ENCODE results near the gene PAX4. TPM values are rescaled to one million over a fixed set of nuclear protein-coding genes. Genes with fewer than 3 reads are reported as not detected.

Gene PAX4
- total RNA-seq, 1 donor from 2014 or later: 23.6 TPM

DNA sequence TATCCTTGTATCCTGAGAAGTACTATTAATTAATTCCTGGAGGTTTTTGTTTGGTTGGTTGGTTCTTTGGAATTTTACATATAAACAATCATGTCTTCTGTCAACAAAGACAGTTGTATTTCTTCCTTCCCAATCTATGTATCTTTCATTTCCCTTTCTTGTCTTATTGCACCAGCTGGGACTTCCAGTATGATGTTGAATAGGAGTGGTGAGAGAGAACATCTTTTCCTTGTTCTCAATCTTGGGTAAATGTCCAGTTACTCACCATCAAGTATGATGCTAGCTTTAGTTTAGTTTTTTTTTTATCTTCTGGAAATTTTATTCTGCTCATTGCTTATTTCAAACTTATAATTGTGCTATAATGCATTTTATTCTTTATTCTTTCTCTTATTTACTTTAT is 7.4 kb upstream of the PAX4 start:
- H3K4me1 Mint-ChIP-seq (ENCODE audit: low read depth): peaks cover 3% of the 10 kb centered on the region

GRCh38 chr7:127620406-127621233 is 2.7 kb upstream of the PAX4 start:
- no peak for TF ChIP-seq CTCF (IDR thresholded peaks at IDR 0.05; ENCODE audit: unreplicated experiment)
- Mint-ChIP-seq H3K4me3 (ENCODE audit: low read depth) (peak overlapping the region; percentile 61), H3K27me3 (peaks cover 75% of the 10 kb centered on the region), H3K9me3 (ENCODE audit: low read depth) (peaks cover 3% of the 10 kb centered on the region), H3K36me3 (ENCODE audit: insufficient read depth) (no peaks in the 10 kb centered on the region), H3K27ac (no peak overlapping the region), H3K4me1 (ENCODE audit: low read depth) (peaks cover 5% of the 10 kb centered on the region)
- no peak for DNase-seq (ENCODE audit: low spot score, unreplicated experiment)

More for the DNA sequence above, 7.4 kb upstream of the PAX4 start:
- DNase-seq (ENCODE audit: low spot score, unreplicated experiment): no peak
- Mint-ChIP-seq H3K36me3 (ENCODE audit: insufficient read depth) (no peaks in the 10 kb centered on the region), H3K4me3 (ENCODE audit: low read depth) (no peak overlapping the region), H3K27me3 (peaks cover 32% of the 10 kb centered on the region), H3K9me3 (ENCODE audit: low read depth) (peaks cover 3% of the 10 kb centered on the region), H3K27ac (no peak overlapping the region)
- no peak for TF ChIP-seq CTCF (IDR thresholded peaks at IDR 0.05; ENCODE audit: unreplicated experiment)

DNA sequence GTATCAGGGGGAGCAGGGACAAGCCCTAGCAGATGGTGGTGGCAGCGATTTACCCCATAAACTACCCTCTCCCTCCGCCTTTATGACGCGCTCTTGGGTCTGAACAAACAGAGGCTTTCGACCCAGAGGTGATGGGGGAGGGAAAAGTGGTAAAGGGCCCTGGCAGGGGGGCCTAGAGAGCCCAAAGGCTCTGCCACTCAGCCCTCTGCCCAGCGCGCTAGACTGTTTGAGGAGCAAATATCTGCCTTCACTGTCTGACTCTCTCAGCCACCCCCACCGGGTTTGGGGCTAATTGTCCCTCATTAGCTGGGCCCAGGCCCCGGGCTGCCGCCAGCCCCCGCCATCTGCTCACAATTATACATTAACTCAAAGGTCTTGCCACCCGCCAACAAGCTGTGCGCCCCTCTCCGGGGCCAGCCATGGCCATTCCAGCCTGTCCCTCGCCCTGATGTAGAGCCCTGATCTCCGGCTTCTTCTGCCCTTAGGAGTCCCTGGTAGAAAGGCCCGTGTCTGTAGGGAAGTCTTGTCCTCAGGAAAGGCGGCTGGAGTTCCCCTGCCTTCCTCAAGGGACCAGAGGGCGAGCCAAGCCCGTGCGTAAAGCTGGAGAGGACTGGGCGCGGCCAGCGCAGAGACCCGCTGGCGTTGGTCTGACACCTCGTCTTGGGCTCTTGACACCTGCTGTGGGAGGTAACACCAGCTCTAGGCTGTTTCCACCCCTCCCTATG is 1.9 kb upstream of the PAX4 start:
- Mint-ChIP-seq H3K27me3 (peaks cover 78% of the 10 kb centered on the region), H3K4me3 (ENCODE audit: low read depth) (peak overlapping the region; percentile 61), H3K4me1 (ENCODE audit: low read depth) (peaks cover 5% of the 10 kb centered on the region), H3K9me3 (ENCODE audit: low read depth) (peaks cover 3% of the 10 kb centered on the region), H3K27ac (peak overlapping the region; percentile 73), H3K36me3 (ENCODE audit: insufficient read depth) (no peaks in the 10 kb centered on the region)
- no peak for DNase-seq (ENCODE audit: low spot score, unreplicated experiment)
- TF ChIP-seq CTCF (IDR thresholded peaks at IDR 0.05; ENCODE audit: unreplicated experiment): no peak

- H3K4me1 Mint-ChIP-seq (ENCODE audit: low read depth): peaks cover 5% of the 10 kb centered on the region
- peaks cover 77% of the 10 kb centered on the region for H3K27me3 Mint-ChIP-seq
- DNase-seq (ENCODE audit: low spot score, unreplicated experiment): no peak
- TF ChIP-seq CTCF (IDR thresholded peaks at IDR 0.05; ENCODE audit: unreplicated experiment): no peak
- H3K27ac Mint-ChIP-seq: peak overlapping the region; percentile 9
- H3K4me3 Mint-ChIP-seq (ENCODE audit: low read depth): no peak overlapping the region
- no peaks in the 10 kb centered on the region for H3K9me3 Mint-ChIP-seq (ENCODE audit: low read depth)
- no peaks in the 10 kb centered on the region for H3K36me3 Mint-ChIP-seq (ENCODE audit: insufficient read depth)
Observed at GRCh38 chr7:127618775-127619174, 833 bp upstream of the PAX4 start.

- Mint-ChIP-seq H3K4me1 (ENCODE audit: low read depth) (peaks cover 5% of the 10 kb centered on the region), H3K27me3 (peaks cover 77% of the 10 kb centered on the region), H3K9me3 (ENCODE audit: low read depth) (no peaks in the 10 kb centered on the region), H3K27ac (no peak overlapping the region), H3K36me3 (ENCODE audit: insufficient read depth) (no peaks in the 10 kb centered on the region), H3K4me3 (ENCODE audit: low read depth) (peak overlapping the region; percentile 26)
- DNase-seq (ENCODE audit: low spot score, unreplicated experiment): no peak
- no peak for TF ChIP-seq CTCF (IDR thresholded peaks at IDR 0.05; ENCODE audit: unreplicated experiment)
Observed at GRCh38 chr7:127616724-127617123, 1.2 kb downstream of the PAX4 start.
